H9 (cell line): ENCODE measurements around the gene MMP17. TPM values are rescaled to one million over a fixed set of nuclear protein-coding genes. Genes with fewer than 3 reads are reported as not detected.
A peak's percentile ranks its signal among the peaks of the same experiment; 100 is the strongest.

Experiments used
- DNase-seq: peaks from one replicate; pipeline ENCODE4 v3.0.0-alpha.2; 2017
- H2AFZ ChIP-seq: one replicate; pipeline ENCODE4 v1.6.1; 2013; ENCODE audit warnings: mild to moderate bottlenecking, low read length, control low read depth, moderate library complexity
- H2AK5ac ChIP-seq: 2 replicates; pipeline ENCODE4 v1.6.1; 2013; ENCODE audit warnings: low read length, control low read depth, mixed read lengths; ENCODE audit not compliant: insufficient read length
- H2BK120ac ChIP-seq: one replicate; pipeline ENCODE4 v1.6.1; 2013; ENCODE audit warnings: low read depth, mild to moderate bottlenecking, low read length, control low read depth, inconsistent platforms; ENCODE audit not compliant: poor library complexity, severe bottlenecking
- H2BK12ac ChIP-seq: 2 replicates; pipeline ENCODE4 v1.6.1; 2013; ENCODE audit warnings: low read length, control low read depth, mixed read lengths, low read depth; ENCODE audit not compliant: insufficient read length
- H2BK15ac ChIP-seq: 2 replicates; pipeline ENCODE4 v1.6.1; 2013; ENCODE audit warnings: low read depth, low read length, control low read depth
- H2BK20ac ChIP-seq: one replicate; pipeline ENCODE4 v1.6.1; 2013; ENCODE audit warnings: low read depth, mild to moderate bottlenecking, low read length, control low read depth, inconsistent platforms; ENCODE audit not compliant: poor library complexity, severe bottlenecking
- H2BK5ac ChIP-seq: 2 replicates; pipeline ENCODE4 v1.6.1; 2013; ENCODE audit warnings: low read length, control low read depth, mixed read lengths; ENCODE audit not compliant: insufficient read length
- H3K14ac ChIP-seq: 2 replicates; pipeline ENCODE4 v1.6.1; 2013; ENCODE audit warnings: low read length, control low read depth; ENCODE audit not compliant: insufficient read depth
- H3K18ac ChIP-seq: 2 replicates; pipeline ENCODE4 v1.6.1; 2013; ENCODE audit warnings: low read depth, mild to moderate bottlenecking, mixed read lengths, low read length, control low read depth; ENCODE audit not compliant: insufficient read length
- H3K23ac ChIP-seq: 2 replicates; pipeline ENCODE4 v1.6.1; 2013; ENCODE audit warnings: low read length, control low read depth, mixed read lengths, low read depth; ENCODE audit not compliant: insufficient read length
- H3K23me2 ChIP-seq: 2 replicates; pipeline ENCODE4 v1.6.1; 2013; ENCODE audit warnings: low read depth, mild to moderate bottlenecking, mixed read lengths, low read length, control low read depth; ENCODE audit not compliant: insufficient read length, poor library complexity, severe bottlenecking
- H3K27ac ChIP-seq: 2 replicates; pipeline ENCODE4 v1.5.1; 2013; ENCODE audit warnings: low read length, control low read depth, mixed read lengths, low read depth; ENCODE audit not compliant: insufficient read length
- H3K27me3 ChIP-seq: 2 replicates; pipeline ENCODE4 v1.6.1; 2013; ENCODE audit warnings: low read length, control low read depth, inconsistent platforms; ENCODE audit not compliant: insufficient read depth
- H3K4ac ChIP-seq: 2 replicates; pipeline ENCODE4 v1.6.1; 2013; ENCODE audit warnings: low read depth, mild to moderate bottlenecking, control low read depth, inconsistent platforms, low read length, moderate library complexity
- H3K4me1 ChIP-seq: 2 replicates; pipeline ENCODE4 v1.6.1; 2013; ENCODE audit warnings: low read length, control low read depth, inconsistent platforms; ENCODE audit not compliant: insufficient read depth
- H3K4me2 ChIP-seq: 2 replicates; pipeline ENCODE4 v1.6.1; 2013; ENCODE audit warnings: low read length, control low read depth, mixed read lengths; ENCODE audit not compliant: insufficient read length, insufficient read depth
- H3K56ac ChIP-seq: 2 replicates; pipeline ENCODE4 v1.6.1; 2013; ENCODE audit warnings: low read depth, mild to moderate bottlenecking, mixed read lengths, low read length, control low read depth; ENCODE audit not compliant: insufficient read length
- H3K79me1 ChIP-seq: 2 replicates; pipeline ENCODE4 v1.6.1; 2013; ENCODE audit warnings: low read depth, mild to moderate bottlenecking, moderate library complexity, low read length, control low read depth, inconsistent platforms; ENCODE audit not compliant: insufficient read depth, poor library complexity, severe bottlenecking
- H3K79me2 ChIP-seq: 2 replicates; pipeline ENCODE4 v1.6.1; 2013; ENCODE audit warnings: low read length, control low read depth, inconsistent platforms; ENCODE audit not compliant: insufficient read depth
- H3K9ac ChIP-seq: 2 replicates; pipeline ENCODE4 v1.6.1; 2013; ENCODE audit warnings: low read length, control low read depth, mixed read lengths; ENCODE audit not compliant: insufficient read length; ENCODE audit errors: extremely low read depth
- H3K9me3 ChIP-seq: one replicate; pipeline ENCODE4 v1.6.1; 2013; ENCODE audit warnings: low read depth, low read length, inconsistent platforms; ENCODE audit not compliant: control insufficient read depth
- H3T11ph ChIP-seq: one replicate; pipeline ENCODE4 v1.6.1; 2013; ENCODE audit warnings: mild to moderate bottlenecking, low read length, control low read depth, inconsistent platforms
- H4K20me1 ChIP-seq: one replicate; pipeline ENCODE4 v1.6.1; 2013; ENCODE audit not compliant: control insufficient read depth, insufficient read length, insufficient read depth
- H4K5ac ChIP-seq: 2 replicates; pipeline ENCODE4 v1.6.1; 2013; ENCODE audit warnings: low read depth, mild to moderate bottlenecking, mixed read lengths, low read length, control low read depth; ENCODE audit not compliant: insufficient read length
- H4K8ac ChIP-seq: replicated peaks from 2 replicates; pipeline ENCODE4 v1.6.1; 2013; ENCODE audit warnings: low read length, control low read depth, mixed read lengths, low read depth; ENCODE audit not compliant: insufficient read length
- H4K91ac ChIP-seq: 2 replicates; pipeline ENCODE4 v1.6.1; 2013; ENCODE audit warnings: low read depth, mild to moderate bottlenecking, moderate library complexity, mixed read lengths, low read length, control low read depth; ENCODE audit not compliant: insufficient read length
- H3K27ac Mint-ChIP-seq, 3 experiments: 2 replicates in 2 of 3; 3 replicates in 1 of 3; pipeline ENCODE4 v1.8.0; 2020 to 2021; ENCODE audit warnings: mixed read lengths in 3 of 3, mild to moderate bottlenecking in 1 of 3, moderate library complexity in 1 of 3
- H3K27me3 Mint-ChIP-seq: 2 replicates; pipeline ENCODE4 v1.8.0; 2021; ENCODE audit warnings: low read depth, mild to moderate bottlenecking, moderate library complexity, mixed read lengths
- H3K36me3 Mint-ChIP-seq, 3 experiments: 2 replicates in 2 of 3; 3 replicates in 1 of 3; pipeline ENCODE4 v1.8.0; 2020 to 2021; ENCODE audit warnings: low read depth in 3 of 3, mixed read lengths in 3 of 3; ENCODE audit not compliant: insufficient read depth in 1 of 3
- H3K4me1 Mint-ChIP-seq, 2 experiments: 2 replicates each; pipeline ENCODE4 v1.8.0; 2020; ENCODE audit warnings: mixed read lengths in 2 of 2
- H3K4me3 Mint-ChIP-seq, 2 experiments: 2 replicates in 1 of 2; 3 replicates in 1 of 2; pipeline ENCODE4 v1.8.0; 2020 to 2021; ENCODE audit warnings: mild to moderate bottlenecking in 2 of 2, mixed read lengths in 2 of 2, moderate library complexity in 1 of 2
- H3K9me3 Mint-ChIP-seq, 2 experiments: 2 replicates in 1 of 2; 3 replicates in 1 of 2; pipeline ENCODE4 v1.8.0; 2020; ENCODE audit warnings: mild to moderate bottlenecking in 2 of 2, mixed read lengths in 2 of 2, moderate library complexity in 1 of 2
- CTCF ChIP-seq: fragments of 200-600 bp; sonication (generic); conservative IDR thresholded peaks from 3 replicates; pipeline ENCODE4 v1.8.0; 2021; ENCODE audit warnings: antibody characterized with exemption, mild to moderate bottlenecking
- WGBS: extraction: QIAGEN DNeasy Blood & Tissue Kit; methylation state at CpG from one replicate; pipeline ENCODE4 v1.1.7; 2013; ENCODE audit warnings: missing lambda C conversion rate, low lambda C conversion rate, mixed read lengths; ENCODE audit not compliant: insufficient read length; ENCODE audit errors: extremely low coverage; 5-methylcytosine and 5-hydroxymethylcytosine counted together
- total RNA-seq: library from RNA; stranded (reverse); gene quantifications from 2 replicates; pipeline ENCODE4 v1.2.1, GENCODE V29; 2021

The MMP17 gene
- total RNA-seq, 1 experiment from 2014 or later: 14.8 TPM

GRCh38 chr12:131796754-131797587 is 31.2 kb upstream of the MMP17 start:
- H2BK20ac ChIP-seq: no peak overlapping the region
- H2BK15ac ChIP-seq: no peak overlapping the region
- DNase-seq: peak; percentile 80
- H3K14ac ChIP-seq: no peak overlapping the region
- no peak overlapping the region for H2BK5ac ChIP-seq
- no peaks in the 10 kb centered on the region for H3K9me3 Mint-ChIP-seq
- no peak overlapping the region for H3K9ac ChIP-seq
- no peak overlapping the region for H3K18ac ChIP-seq
- no peak overlapping the region for H4K8ac ChIP-seq
- peak; percentile 52 for TF ChIP-seq CTCF
- H3K4me2 ChIP-seq: no peak overlapping the region
- no peak overlapping the region for H3K4ac ChIP-seq
- H3K23me2 ChIP-seq: no peaks in the 10 kb centered on the region
- H3K27ac ChIP-seq: no peak overlapping the region
- peak overlapping the region in 1 of 3 experiments; percentile 72; a peak in 1 of 7 replicates for H3K27ac Mint-ChIP-seq
- H4K5ac ChIP-seq: no peak overlapping the region
- no peaks in the 10 kb centered on the region for H3K4me1 ChIP-seq
- no peak overlapping the region for H3K4me3 Mint-ChIP-seq
- no peak overlapping the region for H3K23ac ChIP-seq
- no peaks in the 10 kb centered on the region for H3K79me1 ChIP-seq
- no peak overlapping the region for H3K56ac ChIP-seq
- no CpG with 5 or more reads among the region's 28 CpGs for WGBS
- H3K9me3 ChIP-seq: no peaks in the 10 kb centered on the region
- H3K79me2 ChIP-seq: no peaks in the 10 kb centered on the region
- peaks cover 30 to 71% (median 53%) of the 10 kb centered on the region in 3 experiments for H3K36me3 Mint-ChIP-seq
- H3K4me1 Mint-ChIP-seq: peaks cover 18 to 30% of the 10 kb centered on the region in 2 experiments
- no peak overlapping the region for H2BK12ac ChIP-seq
- no peak overlapping the region for H2AK5ac ChIP-seq
- H4K91ac ChIP-seq: no peak overlapping the region
- H4K20me1 ChIP-seq: no peaks in the 10 kb centered on the region
- no peak overlapping the region for H2AFZ ChIP-seq
- no peaks in the 10 kb centered on the region for H3K27me3 ChIP-seq
- H3T11ph ChIP-seq: no peak overlapping the region
- H3K27me3 Mint-ChIP-seq: no peaks in the 10 kb centered on the region
- H2BK120ac ChIP-seq: no peak overlapping the region
